ENCODE data around the gene ERCC1.

Gene ERCC1

DNA sequence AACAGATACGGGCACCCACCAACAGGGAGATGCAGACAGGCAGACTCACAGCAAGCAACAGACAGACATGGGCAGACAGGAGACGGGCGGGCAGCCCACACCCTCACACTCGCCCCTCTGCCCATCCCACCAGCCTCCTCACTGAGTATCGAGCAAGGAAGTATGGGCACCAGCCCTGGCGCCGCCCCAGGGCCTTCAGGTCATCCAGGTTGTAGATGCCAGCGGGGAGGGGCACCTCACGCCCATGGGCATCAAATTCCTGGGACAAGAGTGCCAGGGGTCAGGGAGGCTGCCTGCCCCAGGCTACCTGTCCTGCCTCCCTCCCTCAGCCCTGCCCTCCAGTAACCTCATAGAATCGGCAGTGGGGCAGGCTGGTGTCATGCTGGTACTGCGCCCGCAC, 59.0 kb downstream of the ERCC1 start:
- no peak for DNase-seq (ENCODE audit: low spot score)

DNA sequence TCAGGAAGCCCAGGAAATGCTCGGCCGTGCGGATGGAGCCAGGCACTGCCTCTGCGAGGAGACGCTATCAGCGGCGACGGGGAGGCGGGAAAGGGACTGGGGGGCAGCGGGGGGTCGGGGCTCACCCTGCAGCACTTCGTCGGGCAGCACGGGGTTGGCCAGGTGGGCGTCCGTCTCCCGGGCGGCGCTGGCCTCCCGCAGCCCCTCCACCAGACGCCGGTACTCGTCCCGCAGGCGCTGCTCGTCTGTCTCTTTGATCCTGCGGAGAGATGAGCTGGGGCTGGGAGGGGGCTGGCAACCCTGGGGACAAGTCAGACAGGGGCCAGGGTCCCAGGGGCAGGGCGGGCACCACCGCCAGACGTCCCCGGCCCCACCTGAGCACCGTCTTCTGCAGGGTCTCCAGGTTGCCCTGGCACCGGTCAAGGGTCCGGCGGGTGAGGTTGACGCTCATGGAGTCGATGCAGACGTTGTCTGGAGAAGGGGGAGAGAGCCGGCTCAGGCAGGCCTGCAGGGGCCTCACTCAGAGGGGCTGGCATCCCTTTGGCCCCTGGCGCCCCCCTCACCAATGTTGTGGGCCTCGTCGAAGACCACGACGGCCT, 59.8 kb downstream of the ERCC1 start:
- no peak for DNase-seq (ENCODE audit: low spot score)

DNA sequence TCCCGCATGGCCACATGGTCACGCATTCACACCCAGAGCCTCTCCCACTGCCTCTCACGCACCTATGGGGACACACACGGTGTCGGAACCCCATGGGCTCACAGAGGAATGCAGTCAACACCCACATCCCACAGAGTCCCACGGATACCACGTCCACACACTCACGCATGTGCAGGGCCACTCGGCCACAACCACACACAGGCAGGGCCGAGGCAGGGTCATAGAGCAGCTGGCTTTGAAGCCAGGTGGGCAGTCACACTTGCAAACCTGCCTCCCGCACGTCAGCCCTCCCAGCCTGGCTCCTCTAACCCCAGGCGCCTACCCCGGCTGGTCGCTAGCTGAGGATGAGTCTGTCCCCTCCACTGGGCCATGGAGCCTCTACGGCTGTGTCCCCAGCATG, 61.4 kb downstream of the ERCC1 start:
- no peak for DNase-seq (ENCODE audit: low spot score)

DNA sequence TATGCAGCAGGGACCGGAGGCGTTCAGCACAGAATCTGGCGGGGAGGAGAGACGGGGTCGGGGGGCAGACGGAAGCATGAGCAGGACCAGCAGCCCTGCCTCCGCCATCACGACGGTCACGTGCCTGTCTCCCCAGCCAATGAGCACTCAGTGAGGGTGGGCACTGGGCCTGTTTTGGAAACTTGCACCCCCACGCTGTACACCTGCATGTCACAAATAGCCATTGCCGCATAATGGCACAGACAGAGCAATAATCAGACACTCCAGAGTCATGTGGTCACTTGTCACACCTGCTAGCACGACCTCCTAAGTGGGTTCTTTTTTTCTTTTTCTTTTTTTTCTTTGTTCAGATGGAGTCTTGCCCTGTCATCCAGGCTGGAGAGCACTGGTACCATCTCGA, 62.1 kb downstream of the ERCC1 start:
- no peak for DNase-seq (ENCODE audit: low spot score)

DNA sequence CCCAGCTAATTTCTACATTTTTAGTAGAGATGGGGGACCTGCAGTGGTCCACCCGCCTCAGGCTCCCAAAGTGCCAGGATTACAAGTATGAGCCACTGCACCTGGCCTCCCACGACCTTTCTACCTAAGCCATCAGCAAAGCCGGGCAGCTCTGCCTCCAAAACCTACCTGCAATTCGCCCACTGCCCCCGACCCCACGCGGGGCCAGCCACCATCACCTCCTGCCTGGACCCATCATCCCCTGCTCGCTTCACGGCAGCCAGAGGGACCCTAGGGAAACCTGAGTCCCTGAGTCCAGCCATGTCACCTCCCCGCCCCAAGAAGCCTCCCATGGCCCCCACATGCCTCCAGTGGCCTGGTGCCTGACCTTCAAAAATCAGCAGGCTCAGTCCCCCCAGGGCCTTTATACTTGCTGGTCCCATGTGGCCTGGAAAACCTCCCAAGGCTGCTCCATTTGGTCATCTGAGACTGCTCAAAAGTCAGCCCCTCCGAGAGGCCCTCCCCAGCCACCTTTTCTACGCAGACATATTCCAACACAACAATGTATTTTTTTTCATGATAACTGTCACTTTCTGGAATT, 65.4 kb downstream of the ERCC1 start:
- DNase-seq (ENCODE audit: low spot score) = no peak

DNA sequence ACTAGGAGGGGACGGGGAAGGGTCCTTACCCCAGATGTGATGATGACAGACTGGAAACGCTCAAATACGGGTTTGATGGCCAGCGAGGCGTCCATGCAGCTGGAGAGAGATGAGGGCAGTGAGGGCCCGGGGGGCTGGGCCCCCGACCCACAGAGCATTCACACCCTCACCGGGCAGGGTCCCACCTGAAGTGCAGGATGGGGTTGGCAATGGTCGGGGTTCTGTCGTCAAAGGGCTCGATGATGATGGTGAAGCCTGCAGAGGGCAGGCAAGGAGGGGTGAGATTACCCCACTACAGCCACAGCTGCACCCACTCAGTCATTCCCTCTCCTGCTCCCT, 66.3 kb downstream of the ERCC1 start:
- no peak for DNase-seq (ENCODE audit: low spot score)
